Amniotic stem cell (primary cell): ENCODE data around the gene IL1RAPL1.

ENCODE experiments used
- DNase-seq: peaks from one replicate; lab custom pipeline; 2025; lab: John Stamatoyannopoulos, UW

Gene IL1RAPL1

GRCh38 chrX:29653721-29654120 lies 1066.5 kb downstream of the IL1RAPL1 start:
- no peak for DNase-seq

GRCh38 chrX:29659911-29660310 lies 1072.7 kb downstream of the IL1RAPL1 start:
- no peak for DNase-seq

- DNase-seq, result no peak
These were observed 1074.0 kb downstream of the IL1RAPL1 start for GRCh38 chrX:29661290-29661689.

- DNase-seq, result no peak
These were observed 1074.9 kb downstream of the IL1RAPL1 start for GRCh38 chrX:29662101-29662500.

GRCh38 chrX:29662759-29663503 lies 1075.7 kb downstream of the IL1RAPL1 start:
- peak; percentile 15 for DNase-seq

GRCh38 chrX:29665532-29665931 lies 1078.3 kb downstream of the IL1RAPL1 start:
- no peak for DNase-seq

- no peak for DNase-seq
These were observed 1079.1 kb downstream of the IL1RAPL1 start for GRCh38 chrX:29666366-29666765.

- no peak for DNase-seq
These were observed 1084.2 kb downstream of the IL1RAPL1 start for GRCh38 chrX:29671421-29671820.

GRCh38 chrX:29687687-29688086 lies 1100.4 kb downstream of the IL1RAPL1 start:
- no peak for DNase-seq

- DNase-seq, result no peak
These were observed 1102.8 kb downstream of the IL1RAPL1 start for GRCh38 chrX:29690061-29690460.

- no peak for DNase-seq
These were observed 1103.8 kb downstream of the IL1RAPL1 start for GRCh38 chrX:29691044-29691443.

GRCh38 chrX:29693912-29694311 lies 1106.7 kb downstream of the IL1RAPL1 start:
- no peak for DNase-seq

GRCh38 chrX:29699239-29699638 lies 1112.0 kb downstream of the IL1RAPL1 start:
- no peak for DNase-seq

GRCh38 chrX:29707088-29707487 lies 1119.8 kb downstream of the IL1RAPL1 start:
- DNase-seq, result no peak

- DNase-seq, result no peak
These were observed 1133.9 kb downstream of the IL1RAPL1 start for GRCh38 chrX:29721152-29721551.

GRCh38 chrX:29724316-29724715 lies 1137.1 kb downstream of the IL1RAPL1 start:
- no peak for DNase-seq

- no peak for DNase-seq
These were observed 1139.6 kb downstream of the IL1RAPL1 start for GRCh38 chrX:29726811-29727210.

- no peak for DNase-seq
These were observed 1141.4 kb downstream of the IL1RAPL1 start for GRCh38 chrX:29728639-29729038.

GRCh38 chrX:29744966-29745365 lies 1157.7 kb downstream of the IL1RAPL1 start:
- DNase-seq, result no peak

GRCh38 chrX:29746326-29746725 lies 1159.1 kb downstream of the IL1RAPL1 start:
- peak; percentile 0 for DNase-seq

GRCh38 chrX:29762006-29762405 lies 1174.8 kb downstream of the IL1RAPL1 start:
- DNase-seq, result no peak

- no peak for DNase-seq
These were observed 1188.6 kb downstream of the IL1RAPL1 start for GRCh38 chrX:29775890-29776289.

- no peak for DNase-seq
These were observed 1200.4 kb downstream of the IL1RAPL1 start for GRCh38 chrX:29787656-29788055.
